Stimulated activated naive CD8-positive, alpha-beta T cell treated with anti-CD3 and anti-CD28 coated beads, Interleukin-15, amount 100 ng/mL, for 72 hours (primary cell): Measurements from ENCODE around the gene MBD6.
"Not testable (repeated sequence)": the region's sequence is repeated elsewhere in the genome, so short reads cannot be mapped to it uniquely, and the experiment has no call there.

Experiments used
- ATAC-seq: fragments of 150-1000 bp; cut with Tn5 transposase; 2 replicates; pipeline ENCODE4 v1.10.0; 2021; ENCODE audit warnings: mild to moderate bottlenecking, moderate library complexity
- DNase-seq, 2 donors: peaks; one replicate each; pipeline ENCODE4 v3.0.0; 2021 to 2022
- H3K27ac Mint-ChIP-seq, 2 donors: one replicate each; pipeline ENCODE4 v1.8.0; 2022; ENCODE audit warnings: mild to moderate bottlenecking in 2 of 2, mixed read lengths in 2 of 2, moderate library complexity in 2 of 2
- H3K27me3 Mint-ChIP-seq: one replicate; pipeline ENCODE4 v1.8.0; 2022; ENCODE audit warnings: mixed read lengths
- H3K4me1 Mint-ChIP-seq: one replicate; pipeline ENCODE4 v1.8.0; 2022; ENCODE audit warnings: mild to moderate bottlenecking, mixed read lengths
- H3K4me3 Mint-ChIP-seq, 2 donors: one replicate each; pipeline ENCODE4 v1.8.0; 2022; ENCODE audit warnings: mild to moderate bottlenecking in 2 of 2, mixed read lengths in 2 of 2, moderate library complexity in 1 of 2
- H3K9me3 Mint-ChIP-seq, 2 donors: one replicate each; pipeline ENCODE4 v1.8.0; 2022; ENCODE audit warnings: mixed read lengths in 2 of 2

The MBD6 gene

GRCh38 chr12:57500213-57500612 is 22.4 kb upstream of the MBD6 start:
- Mint-ChIP-seq H3K27me3 (no peaks in the 10 kb centered on the region), H3K27ac (no peak overlapping the region), H3K4me1 (peaks cover 14% of the 10 kb centered on the region), H3K4me3 (no peak overlapping the region), H3K9me3 (no peaks in the 10 kb centered on the region)
- ATAC-seq, result no peak
- no peak for DNase-seq

GRCh38 chr12:57502311-57502969 is 20.2 kb upstream of the MBD6 start:
- DNase-seq, H3K9me3 Mint-ChIP-seq, H3K27ac Mint-ChIP-seq, H3K4me3 Mint-ChIP-seq, ATAC-seq, H3K27me3 Mint-ChIP-seq: not testable (repeated sequence)
- H3K4me1 Mint-ChIP-seq, result peaks cover 14% of the 10 kb centered on the region

GRCh38 chr12:57506541-57506940 is 16.1 kb upstream of the MBD6 start:
- not testable (repeated sequence) for H3K4me1 Mint-ChIP-seq, H3K27ac Mint-ChIP-seq, H3K27me3 Mint-ChIP-seq, H3K4me3 Mint-ChIP-seq, DNase-seq, ATAC-seq, H3K9me3 Mint-ChIP-seq

- ATAC-seq, H3K4me3 Mint-ChIP-seq, H3K9me3 Mint-ChIP-seq, H3K4me1 Mint-ChIP-seq, DNase-seq, H3K27me3 Mint-ChIP-seq: not testable (repeated sequence)
- peak overlapping the region in 1 of 2 donors; percentile 34 for H3K27ac Mint-ChIP-seq
These were observed 14.8 kb upstream of the MBD6 start for GRCh38 chr12:57507796-57508195.

GRCh38 chr12:57511161-57511560 is 11.5 kb upstream of the MBD6 start:
- Mint-ChIP-seq H3K4me1 (peaks cover 24% of the 10 kb centered on the region), H3K27ac (no peak overlapping the region), H3K9me3 (no peaks in the 10 kb centered on the region), H3K27me3 (no peaks in the 10 kb centered on the region), H3K4me3 (no peak overlapping the region)
- ATAC-seq (no peak), DNase-seq (no peak)

- Mint-ChIP-seq H3K4me3 (no peak overlapping the region), H3K27me3 (no peaks in the 10 kb centered on the region), H3K27ac (peak overlapping the region in 1 of 2 donors; percentile 28), H3K4me1 (peaks cover 30% of the 10 kb centered on the region), H3K9me3 (no peaks in the 10 kb centered on the region)
- ATAC-seq (peak; percentile 61), DNase-seq (no peak)
These were observed 10.9 kb upstream of the MBD6 start for GRCh38 chr12:57511588-57512325.

GRCh38 chr12:57512665-57513064 is 10.0 kb upstream of the MBD6 start:
- H3K4me1 Mint-ChIP-seq, result peaks cover 39% of the 10 kb centered on the region
- H3K27me3 Mint-ChIP-seq, result no peaks in the 10 kb centered on the region
- DNase-seq (no peak), ATAC-seq (no peak)
- no peak overlapping the region for H3K4me3 Mint-ChIP-seq
- H3K27ac Mint-ChIP-seq, result no peak overlapping the region
- H3K9me3 Mint-ChIP-seq, result no peaks in the 10 kb centered on the region

- Mint-ChIP-seq H3K4me3 (no peak overlapping the region), H3K9me3 (no peaks in the 10 kb centered on the region), H3K27ac (peak overlapping the region in 1 of 2 donors; percentile 8), H3K27me3 (no peaks in the 10 kb centered on the region), H3K4me1 (peaks cover 45% of the 10 kb centered on the region)
- DNase-seq (no peak), ATAC-seq (no peak)
These were observed 9.4 kb upstream of the MBD6 start for GRCh38 chr12:57513266-57513665.

- H3K9me3 Mint-ChIP-seq, H3K27me3 Mint-ChIP-seq, H3K4me3 Mint-ChIP-seq, DNase-seq, ATAC-seq: not testable (repeated sequence)
- Mint-ChIP-seq H3K4me1 (peaks cover 49% of the 10 kb centered on the region), H3K27ac (peak overlapping the region in 1 of 2 donors; percentile 62)
These were observed 8.9 kb upstream of the MBD6 start for GRCh38 chr12:57513677-57514076.

- H3K9me3 Mint-ChIP-seq, H3K27me3 Mint-ChIP-seq, H3K27ac Mint-ChIP-seq: not testable (repeated sequence)
These were observed 8.4 kb upstream of the MBD6 start for GRCh38 chr12:57514246-57514645.

GRCh38 chr12:57514720-57515407 is 7.8 kb upstream of the MBD6 start:
- Mint-ChIP-seq H3K4me3 (no peak overlapping the region), H3K9me3 (no peaks in the 10 kb centered on the region), H3K4me1 (peaks cover 57% of the 10 kb centered on the region), H3K27me3 (no peaks in the 10 kb centered on the region), H3K27ac (no peak overlapping the region)
- ATAC-seq, result no peak
- DNase-seq, result no peak

More at GRCh38 chr12:57514246-57514645, 8.4 kb upstream of the MBD6 start:
- not testable (repeated sequence) for DNase-seq, ATAC-seq, H3K4me3 Mint-ChIP-seq
- H3K4me1 Mint-ChIP-seq, result peaks cover 55% of the 10 kb centered on the region

- H3K27ac Mint-ChIP-seq, result peak overlapping the region; percentile 62 to 65
- no peaks in the 10 kb centered on the region for H3K9me3 Mint-ChIP-seq
- no peak for DNase-seq
- no peaks in the 10 kb centered on the region for H3K27me3 Mint-ChIP-seq
- no peak overlapping the region for H3K4me3 Mint-ChIP-seq
- peaks cover 62% of the 10 kb centered on the region for H3K4me1 Mint-ChIP-seq
- ATAC-seq, result no peak
These were observed 7.2 kb upstream of the MBD6 start for GRCh38 chr12:57515408-57515933.

GRCh38 chr12:57515934-57516541 is 6.6 kb upstream of the MBD6 start:
- Mint-ChIP-seq H3K4me3 (no peak overlapping the region), H3K27me3 (no peaks in the 10 kb centered on the region), H3K9me3 (no peaks in the 10 kb centered on the region), H3K4me1 (peaks cover 67% of the 10 kb centered on the region), H3K27ac (peak overlapping the region; percentile 46 to 73)
- DNase-seq (no peak), ATAC-seq (no peak)

- peaks cover 72% of the 10 kb centered on the region for H3K4me1 Mint-ChIP-seq
- DNase-seq, result no peak
- peak overlapping the region in 1 of 2 donors; percentile 1 for H3K4me3 Mint-ChIP-seq
- H3K9me3 Mint-ChIP-seq, result no peaks in the 10 kb centered on the region
- H3K27ac Mint-ChIP-seq, result peak overlapping the region in 1 of 2 donors; percentile 24
- no peak for ATAC-seq
- no peaks in the 10 kb centered on the region for H3K27me3 Mint-ChIP-seq
These were observed 5.9 kb upstream of the MBD6 start for GRCh38 chr12:57516617-57517153.

GRCh38 chr12:57517187-57517586 is 5.4 kb upstream of the MBD6 start:
- no peaks in the 10 kb centered on the region for H3K9me3 Mint-ChIP-seq
- DNase-seq, result no peak
- H3K4me3 Mint-ChIP-seq, result peak overlapping the region in 1 of 2 donors; percentile 1
- H3K27me3 Mint-ChIP-seq, result no peaks in the 10 kb centered on the region
- peak overlapping the region in 1 of 2 donors; percentile 6 for H3K27ac Mint-ChIP-seq
- peaks cover 74% of the 10 kb centered on the region for H3K4me1 Mint-ChIP-seq
- ATAC-seq, result no peak
